ENCODE data around the gene MFNG. TPM values are rescaled to one million over a fixed set of nuclear protein-coding genes. Genes with fewer than 3 reads are reported as not detected.

Gene MFNG
- total and polyA plus RNA-seq, 5 donors from 2014 or later = 148 to 340 (median 326) TPM

GRCh38 chr22:37509059-37509860 lies 23.1 kb upstream of the MFNG start:
- ATAC-seq (ENCODE audit: low read depth in 2 of 2) (no peak), DNase-seq (no peak)
- Mint-ChIP-seq H3K4me1 (no peaks in the 10 kb centered on the region), H3K27me3 (peaks cover 8% of the 10 kb centered on the region), H3K36me3 (no peaks in the 10 kb centered on the region), H3K27ac (no peak overlapping the region), H3K4me3 (no peak overlapping the region), H3K9me3 (no peaks in the 10 kb centered on the region)
- no peaks in the 10 kb centered on the region for H3K9me3 ChIP-seq (ENCODE audit: control insufficient read depth in 2 of 2, low read length in 2 of 2)
- no peak overlapping the region for H3K4me3 ChIP-seq (ENCODE audit: low read depth, low read length)
- no peaks in the 10 kb centered on the region for H3K4me1 ChIP-seq (ENCODE audit: control insufficient read depth, insufficient read depth, low read length, poor library complexity, severe bottlenecking)
- no peak overlapping the region for H3K27ac ChIP-seq (ENCODE audit: insufficient read depth, low read length, poor library complexity, severe bottlenecking)
- H3K27me3 ChIP-seq (ENCODE audit: control insufficient read depth, insufficient read depth, low read length) = no peaks in the 10 kb centered on the region
- H3K36me3 ChIP-seq (ENCODE audit: control insufficient read depth, insufficient read depth, low read length) = no peaks in the 10 kb centered on the region

DNA sequence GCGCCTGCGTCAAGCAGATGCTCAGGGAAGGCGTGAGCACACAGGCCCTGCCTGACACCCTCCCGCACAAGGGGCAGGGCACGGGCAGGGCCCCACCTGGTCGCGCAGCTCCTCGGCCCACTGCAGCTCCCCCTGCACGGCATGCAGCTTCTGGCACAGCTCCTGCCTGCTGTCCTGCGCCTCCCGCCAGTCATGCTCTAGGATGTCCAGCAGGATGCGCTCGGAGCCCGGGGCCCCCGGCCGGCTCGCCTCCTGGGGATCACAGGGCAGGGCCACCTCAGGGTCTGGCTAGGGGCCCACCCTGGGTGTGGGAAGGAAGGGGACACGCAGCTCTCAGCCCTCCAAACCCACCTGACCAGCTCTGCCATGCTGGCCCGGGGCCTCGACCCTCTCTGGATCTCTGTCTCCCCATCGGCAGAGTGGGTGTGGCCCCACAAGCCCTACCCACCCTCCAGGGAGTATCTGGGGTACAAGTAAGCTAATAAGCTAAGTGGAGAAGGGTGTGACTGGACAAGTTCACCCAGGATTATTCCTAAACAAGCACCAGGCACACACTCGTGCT lies 22.3 kb upstream of the MFNG start:
- ATAC-seq (ENCODE audit: low read depth in 2 of 2) = no peak
- Histone ChIP-seq H3K27ac (ENCODE audit: insufficient read depth, low read length, poor library complexity, severe bottlenecking) (no peak overlapping the region), H3K27me3 (ENCODE audit: control insufficient read depth, insufficient read depth, low read length) (no peaks in the 10 kb centered on the region), H3K36me3 (ENCODE audit: control insufficient read depth, insufficient read depth, low read length) (no peaks in the 10 kb centered on the region), H3K4me1 (ENCODE audit: control insufficient read depth, insufficient read depth, low read length, poor library complexity, severe bottlenecking) (no peaks in the 10 kb centered on the region), H3K4me3 (ENCODE audit: low read depth, low read length) (no peak overlapping the region), H3K9me3 (ENCODE audit: control insufficient read depth in 2 of 2, low read length in 2 of 2) (no peaks in the 10 kb centered on the region)
- no peak for DNase-seq
- no peak overlapping the region for H3K4me3 Mint-ChIP-seq
- H3K27ac Mint-ChIP-seq = no peak overlapping the region
- H3K4me1 Mint-ChIP-seq = no peaks in the 10 kb centered on the region
- no peaks in the 10 kb centered on the region for H3K9me3 Mint-ChIP-seq
- no peaks in the 10 kb centered on the region for H3K36me3 Mint-ChIP-seq
- peaks cover 7% of the 10 kb centered on the region for H3K27me3 Mint-ChIP-seq

DNA sequence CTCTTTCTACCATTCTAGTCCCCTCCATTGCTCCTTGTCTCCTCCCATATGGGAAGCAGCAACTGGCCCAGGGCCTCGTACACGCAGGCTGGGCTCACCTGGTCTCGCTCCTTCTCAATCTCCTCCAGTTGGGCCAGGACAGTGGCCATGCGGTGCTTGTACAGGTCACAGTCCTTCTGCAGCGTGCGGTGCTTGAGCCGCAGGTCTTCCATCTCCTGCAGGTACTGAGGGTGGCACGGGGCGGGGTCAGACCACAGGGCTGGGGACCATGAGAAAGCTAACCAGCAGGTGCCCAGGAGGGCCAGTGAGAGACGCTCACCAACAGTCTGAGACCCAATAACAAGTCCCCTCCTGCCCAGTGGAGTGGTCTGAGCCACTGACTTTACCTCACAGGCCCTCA lies 21.5 kb upstream of the MFNG start:
- no peaks in the 10 kb centered on the region for H3K4me1 ChIP-seq (ENCODE audit: control insufficient read depth, insufficient read depth, low read length, poor library complexity, severe bottlenecking)
- ATAC-seq (ENCODE audit: low read depth in 2 of 2) (no peak), DNase-seq (no peak)
- H3K27me3 ChIP-seq (ENCODE audit: control insufficient read depth, insufficient read depth, low read length) = no peaks in the 10 kb centered on the region
- H3K9me3 ChIP-seq (ENCODE audit: control insufficient read depth in 2 of 2, low read length in 2 of 2) = no peaks in the 10 kb centered on the region
- H3K9me3 Mint-ChIP-seq = no peaks in the 10 kb centered on the region
- no peak overlapping the region for H3K4me3 Mint-ChIP-seq
- H3K36me3 Mint-ChIP-seq = no peaks in the 10 kb centered on the region
- no peak overlapping the region for H3K4me3 ChIP-seq (ENCODE audit: low read depth, low read length)
- no peak overlapping the region for H3K27ac Mint-ChIP-seq
- H3K36me3 ChIP-seq (ENCODE audit: control insufficient read depth, insufficient read depth, low read length) = no peaks in the 10 kb centered on the region
- no peak overlapping the region for H3K27ac ChIP-seq (ENCODE audit: insufficient read depth, low read length, poor library complexity, severe bottlenecking)
- H3K27me3 Mint-ChIP-seq = peaks cover 4% of the 10 kb centered on the region
- H3K4me1 Mint-ChIP-seq = peaks cover 0 to 2% (median 0%) of the 10 kb centered on the region in 4 donors

DNA sequence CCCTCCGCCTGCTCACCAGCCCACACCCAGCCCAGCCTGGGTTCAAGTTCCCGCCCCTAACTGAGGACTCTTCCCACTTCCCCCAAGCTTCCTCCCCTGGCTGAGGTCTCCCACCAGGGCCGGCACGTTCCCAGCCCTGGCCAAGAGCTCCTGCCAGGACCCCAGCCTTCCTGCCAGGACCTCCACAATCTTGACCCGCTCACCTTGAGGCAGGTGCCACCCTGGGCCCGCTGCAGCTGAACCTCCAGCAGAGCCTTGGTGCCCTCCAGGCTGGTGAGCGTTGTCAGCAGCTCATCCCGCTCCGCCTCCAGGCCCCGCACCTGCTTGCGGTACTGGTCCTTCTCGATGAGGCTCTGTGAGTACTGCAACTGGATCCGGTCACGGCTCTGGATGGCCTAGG lies 19.8 kb upstream of the MFNG start:
- no peaks in the 10 kb centered on the region for H3K4me1 ChIP-seq (ENCODE audit: control insufficient read depth, insufficient read depth, low read length, poor library complexity, severe bottlenecking)
- no peaks in the 10 kb centered on the region for H3K36me3 Mint-ChIP-seq
- no peaks in the 10 kb centered on the region for H3K36me3 ChIP-seq (ENCODE audit: control insufficient read depth, insufficient read depth, low read length)
- H3K9me3 Mint-ChIP-seq = no peaks in the 10 kb centered on the region
- no peak overlapping the region for H3K4me3 Mint-ChIP-seq
- H3K4me1 Mint-ChIP-seq = peaks cover 0 to 17% (median 6%) of the 10 kb centered on the region in 4 donors
- ATAC-seq (ENCODE audit: low read depth in 2 of 2) (no peak), DNase-seq (no peak)
- no peak overlapping the region for H3K27ac ChIP-seq (ENCODE audit: insufficient read depth, low read length, poor library complexity, severe bottlenecking)
- H3K4me3 ChIP-seq (ENCODE audit: low read depth, low read length) = no peak overlapping the region
- H3K27me3 Mint-ChIP-seq = peaks cover 16% of the 10 kb centered on the region
- H3K27me3 ChIP-seq (ENCODE audit: control insufficient read depth, insufficient read depth, low read length) = no peaks in the 10 kb centered on the region
- H3K9me3 ChIP-seq (ENCODE audit: control insufficient read depth in 2 of 2, low read length in 2 of 2) = no peaks in the 10 kb centered on the region
- peak overlapping the region in 1 of 3 donors; percentile 51 for H3K27ac Mint-ChIP-seq

GRCh38 chr22:37505565-37505964 lies 19.4 kb upstream of the MFNG start:
- no peaks in the 10 kb centered on the region for H3K9me3 ChIP-seq (ENCODE audit: control insufficient read depth in 2 of 2, low read length in 2 of 2)
- Mint-ChIP-seq H3K4me1 (peaks cover 0 to 21% (median 6%) of the 10 kb centered on the region in 4 donors), H3K27me3 (peaks cover 16% of the 10 kb centered on the region), H3K27ac (no peak overlapping the region), H3K36me3 (no peaks in the 10 kb centered on the region), H3K9me3 (no peaks in the 10 kb centered on the region), H3K4me3 (no peak overlapping the region)
- no peaks in the 10 kb centered on the region for H3K27me3 ChIP-seq (ENCODE audit: control insufficient read depth, insufficient read depth, low read length)
- H3K4me3 ChIP-seq (ENCODE audit: low read depth, low read length) = no peak overlapping the region
- H3K4me1 ChIP-seq (ENCODE audit: control insufficient read depth, insufficient read depth, low read length, poor library complexity, severe bottlenecking) = no peaks in the 10 kb centered on the region
- H3K27ac ChIP-seq (ENCODE audit: insufficient read depth, low read length, poor library complexity, severe bottlenecking) = no peak overlapping the region
- ATAC-seq (ENCODE audit: low read depth in 2 of 2) (no peak), DNase-seq (no peak)
- no peaks in the 10 kb centered on the region for H3K36me3 ChIP-seq (ENCODE audit: control insufficient read depth, insufficient read depth, low read length)

- H3K4me1 Mint-ChIP-seq = peaks cover 0 to 22% (median 6%) of the 10 kb centered on the region in 4 donors
- Histone ChIP-seq H3K4me1 (ENCODE audit: control insufficient read depth, insufficient read depth, low read length, poor library complexity, severe bottlenecking) (no peaks in the 10 kb centered on the region), H3K27ac (ENCODE audit: insufficient read depth, low read length, poor library complexity, severe bottlenecking) (no peak overlapping the region), H3K9me3 (ENCODE audit: control insufficient read depth in 2 of 2, low read length in 2 of 2) (no peaks in the 10 kb centered on the region), H3K4me3 (ENCODE audit: low read depth, low read length) (no peak overlapping the region), H3K36me3 (ENCODE audit: control insufficient read depth, insufficient read depth, low read length) (no peaks in the 10 kb centered on the region), H3K27me3 (ENCODE audit: control insufficient read depth, insufficient read depth, low read length) (no peaks in the 10 kb centered on the region)
- H3K4me3 Mint-ChIP-seq = no peak overlapping the region
- ATAC-seq (ENCODE audit: low read depth in 2 of 2) (no peak), DNase-seq (no peak)
- H3K27me3 Mint-ChIP-seq = peaks cover 16% of the 10 kb centered on the region
- H3K27ac Mint-ChIP-seq = no peak overlapping the region
- no peaks in the 10 kb centered on the region for H3K36me3 Mint-ChIP-seq
- H3K9me3 Mint-ChIP-seq = no peaks in the 10 kb centered on the region
Observed at GRCh38 chr22:37504964-37505363, 18.8 kb upstream of the MFNG start.

DNA sequence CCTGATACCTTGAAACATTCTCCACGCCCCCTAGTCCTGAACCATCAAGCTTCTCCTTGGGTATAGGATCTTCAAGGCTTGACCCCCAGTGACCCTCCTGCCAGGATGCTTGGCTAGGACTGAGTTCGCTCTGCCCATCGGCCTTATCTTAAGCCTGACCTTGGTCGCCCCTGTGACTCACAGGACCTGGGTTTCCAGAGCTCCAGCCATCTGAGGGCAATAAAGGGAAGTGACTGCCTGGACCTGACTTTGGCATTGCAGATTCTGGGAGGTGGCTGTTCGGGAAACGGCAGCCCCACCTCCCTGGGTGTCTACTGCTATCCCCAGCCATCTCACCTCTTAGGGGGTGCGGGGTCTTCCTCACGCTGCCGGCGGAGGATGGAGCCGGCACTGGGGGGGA lies 17.7 kb upstream of the MFNG start:
- Mint-ChIP-seq H3K27me3 (peaks cover 16% of the 10 kb centered on the region), H3K27ac (no peak overlapping the region), H3K9me3 (no peaks in the 10 kb centered on the region), H3K4me3 (no peak overlapping the region), H3K36me3 (no peaks in the 10 kb centered on the region), H3K4me1 (peaks cover 0 to 22% (median 6%) of the 10 kb centered on the region in 4 donors)
- no peaks in the 10 kb centered on the region for H3K36me3 ChIP-seq (ENCODE audit: control insufficient read depth, insufficient read depth, low read length)
- no peaks in the 10 kb centered on the region for H3K4me1 ChIP-seq (ENCODE audit: control insufficient read depth, insufficient read depth, low read length, poor library complexity, severe bottlenecking)
- no peaks in the 10 kb centered on the region for H3K27me3 ChIP-seq (ENCODE audit: control insufficient read depth, insufficient read depth, low read length)
- DNase-seq (no peak), ATAC-seq (ENCODE audit: low read depth in 2 of 2) (no peak)
- H3K4me3 ChIP-seq (ENCODE audit: low read depth, low read length) = no peak overlapping the region
- no peaks in the 10 kb centered on the region for H3K9me3 ChIP-seq (ENCODE audit: control insufficient read depth in 2 of 2, low read length in 2 of 2)
- no peak overlapping the region for H3K27ac ChIP-seq (ENCODE audit: insufficient read depth, low read length, poor library complexity, severe bottlenecking)

GRCh38 chr22:37503183-37503683 lies 17.0 kb upstream of the MFNG start:
- H3K4me1 ChIP-seq (ENCODE audit: control insufficient read depth, insufficient read depth, low read length, poor library complexity, severe bottlenecking) = peaks cover 2% of the 10 kb centered on the region
- no peak for DNase-seq
- H3K27me3 Mint-ChIP-seq = peaks cover 16% of the 10 kb centered on the region
- H3K4me3 ChIP-seq (ENCODE audit: low read depth, low read length) = no peak overlapping the region
- no peak overlapping the region for H3K27ac Mint-ChIP-seq
- H3K36me3 ChIP-seq (ENCODE audit: control insufficient read depth, insufficient read depth, low read length) = no peaks in the 10 kb centered on the region
- ATAC-seq (ENCODE audit: low read depth in 2 of 2) = no peak
- no peaks in the 10 kb centered on the region for H3K9me3 Mint-ChIP-seq
- no peaks in the 10 kb centered on the region for H3K27me3 ChIP-seq (ENCODE audit: control insufficient read depth, insufficient read depth, low read length)
- no peak overlapping the region for H3K27ac ChIP-seq (ENCODE audit: insufficient read depth, low read length, poor library complexity, severe bottlenecking)
- H3K4me3 Mint-ChIP-seq = no peak overlapping the region
- no peaks in the 10 kb centered on the region for H3K9me3 ChIP-seq (ENCODE audit: control insufficient read depth in 2 of 2, low read length in 2 of 2)
- no peaks in the 10 kb centered on the region for H3K36me3 Mint-ChIP-seq
- peaks cover 0 to 25% (median 6%) of the 10 kb centered on the region in 4 donors for H3K4me1 Mint-ChIP-seq
